Gastroesophageal sphincter (tissue), 3 donors: Measurements from ENCODE around the gene MXD1.

Experiments
- CTCF ChIP-seq, 4 experiments: fragments of 200-600 bp in 2 of 4; fragments of 450-650 bp in 2 of 4; sonication (generic) in 1 of 4; IDR thresholded peaks; one replicate each; pipeline ENCODE4 v1.5.1; 2017 to 2019; ENCODE audit warnings: antibody characterized with exemption in 4 of 4, mild to moderate bottlenecking in 2 of 4, moderate library complexity in 2 of 4
- POLR2A ChIP-seq, 2 donors: fragments of 450-650 bp; IDR thresholded peaks; one replicate each; pipeline ENCODE4 v1.6.1; 2017; ENCODE audit warnings: antibody characterized with exemption in 2 of 2, mild to moderate bottlenecking in 2 of 2, moderate library complexity in 1 of 2
- POLR2AphosphoS5 ChIP-seq: sonication (generic); formaldehyde crosslinking; IDR thresholded peaks from one replicate; pipeline ENCODE4 v1.6.1; 2017; ENCODE audit warnings: antibody characterized with exemption

GRCh38 chr2:69972822-69973221 is 57.9 kb downstream of the MXD1 start:
- TF ChIP-seq CTCF (IDR thresholded peaks at IDR 0.05) (no peak), POLR2A (IDR thresholded peaks at IDR 0.05) (no peak), POLR2AphosphoS5 (no peak)
